Measurements from ENCODE around the gene DAGLB.
"Not testable (repeated sequence)": the region's sequence is repeated elsewhere in the genome, so short reads cannot be mapped to it uniquely, and the experiment has no call there.

The DAGLB gene

GRCh38 chr7:6395898-6396595 lies 51.7 kb downstream of the DAGLB start:
- DNase-seq = no peak

- no peak for DNase-seq
Measured at GRCh38 chr7:6394114-6394513, 53.6 kb downstream of the DAGLB start.

- DNase-seq = no peak
Measured at GRCh38 chr7:6393667-6394056, 54.1 kb downstream of the DAGLB start.

- no peak for DNase-seq
Measured at GRCh38 chr7:6392712-6393666, 54.8 kb downstream of the DAGLB start.

- no peak for DNase-seq
Measured at GRCh38 chr7:6389728-6390127, 58.0 kb downstream of the DAGLB start.

- DNase-seq = no peak
Measured at GRCh38 chr7:6387734-6388294, 59.9 kb downstream of the DAGLB start.

- DNase-seq = no peak
Measured at GRCh38 chr7:6386779-6387178, 61.0 kb downstream of the DAGLB start.

GRCh38 chr7:6385909-6386560 lies 61.7 kb downstream of the DAGLB start:
- DNase-seq = no peak

- no peak for DNase-seq
Measured at GRCh38 chr7:6385110-6385781, 62.5 kb downstream of the DAGLB start.

- DNase-seq = no peak
Measured at GRCh38 chr7:6384327-6384726, 63.4 kb downstream of the DAGLB start.

GRCh38 chr7:6382817-6383216 lies 64.9 kb downstream of the DAGLB start:
- DNase-seq = no peak

GRCh38 chr7:6381846-6382245 lies 65.9 kb downstream of the DAGLB start:
- DNase-seq = not testable (repeated sequence)

GRCh38 chr7:6380310-6381095 lies 67.3 kb downstream of the DAGLB start:
- DNase-seq = no peak

- no peak for DNase-seq
Measured at GRCh38 chr7:6379886-6380285, 67.9 kb downstream of the DAGLB start.

GRCh38 chr7:6378556-6378955 lies 69.2 kb downstream of the DAGLB start:
- not testable (repeated sequence) for DNase-seq

- DNase-seq = no peak
Measured at GRCh38 chr7:6376820-6377219, 70.9 kb downstream of the DAGLB start.

GRCh38 chr7:6375348-6376101 lies 72.2 kb downstream of the DAGLB start:
- DNase-seq = no peak

GRCh38 chr7:6367701-6368211 lies 80.0 kb downstream of the DAGLB start:
- no peak for DNase-seq

GRCh38 chr7:6365451-6365850 lies 82.3 kb downstream of the DAGLB start:
- no peak for DNase-seq

- DNase-seq = no peak
Measured at GRCh38 chr7:6360841-6361240, 86.9 kb downstream of the DAGLB start.

GRCh38 chr7:6359734-6360133 lies 88.0 kb downstream of the DAGLB start:
- no peak for DNase-seq

Measured in 8988T (cell line).